ENCODE measurements around the gene HSD3B1.

GRCh38 chr1:119485201-119485600 lies 21.8 kb upstream of the HSD3B1 start:
- TF ChIP-seq CTCF (IDR thresholded peaks at IDR 0.05), result no peak
- no peak for TF ChIP-seq POLR2A (IDR thresholded peaks at IDR 0.05)

Measured in body of pancreas (tissue), 4 donors.